Omental fat pad (tissue), 4 donors: ENCODE results near the gene HOXD13. TPM values are rescaled to one million over a fixed set of nuclear protein-coding genes. Genes with fewer than 3 reads are reported as not detected.

Experiments
- ATAC-seq: fragments of 150-250 bp; one replicate; pipeline ENCODE4 v1.9.1; 2016; ENCODE audit warnings: mild to moderate bottlenecking, moderate library complexity; ENCODE audit not compliant: low FRiP score
- DNase-seq: peaks from one replicate; pipeline ENCODE4 v3.0.0-alpha.2; 2019; ENCODE audit warnings: low spot score
- total RNA-seq, 4 donors: library from RNA; depleted of rRNA; stranded (reverse); fragments of >200 nt; gene quantifications; one replicate each; pipeline ENCODE4 v1.1.0, GENCODE V29; 2016
- TF ChIP-seq, protein P1 (sequence below), 3 donors: fragments of 450-650 bp; IDR thresholded peaks; one replicate each; pipeline ENCODE4 v1.5.1; 2016 to 2017; ENCODE audit warnings: antibody characterized with exemption in 3 of 3, mild to moderate bottlenecking in 3 of 3, moderate library complexity in 2 of 3

Gene HOXD13
- total RNA-seq, 4 donors from 2014 or later: not detected

DNA sequence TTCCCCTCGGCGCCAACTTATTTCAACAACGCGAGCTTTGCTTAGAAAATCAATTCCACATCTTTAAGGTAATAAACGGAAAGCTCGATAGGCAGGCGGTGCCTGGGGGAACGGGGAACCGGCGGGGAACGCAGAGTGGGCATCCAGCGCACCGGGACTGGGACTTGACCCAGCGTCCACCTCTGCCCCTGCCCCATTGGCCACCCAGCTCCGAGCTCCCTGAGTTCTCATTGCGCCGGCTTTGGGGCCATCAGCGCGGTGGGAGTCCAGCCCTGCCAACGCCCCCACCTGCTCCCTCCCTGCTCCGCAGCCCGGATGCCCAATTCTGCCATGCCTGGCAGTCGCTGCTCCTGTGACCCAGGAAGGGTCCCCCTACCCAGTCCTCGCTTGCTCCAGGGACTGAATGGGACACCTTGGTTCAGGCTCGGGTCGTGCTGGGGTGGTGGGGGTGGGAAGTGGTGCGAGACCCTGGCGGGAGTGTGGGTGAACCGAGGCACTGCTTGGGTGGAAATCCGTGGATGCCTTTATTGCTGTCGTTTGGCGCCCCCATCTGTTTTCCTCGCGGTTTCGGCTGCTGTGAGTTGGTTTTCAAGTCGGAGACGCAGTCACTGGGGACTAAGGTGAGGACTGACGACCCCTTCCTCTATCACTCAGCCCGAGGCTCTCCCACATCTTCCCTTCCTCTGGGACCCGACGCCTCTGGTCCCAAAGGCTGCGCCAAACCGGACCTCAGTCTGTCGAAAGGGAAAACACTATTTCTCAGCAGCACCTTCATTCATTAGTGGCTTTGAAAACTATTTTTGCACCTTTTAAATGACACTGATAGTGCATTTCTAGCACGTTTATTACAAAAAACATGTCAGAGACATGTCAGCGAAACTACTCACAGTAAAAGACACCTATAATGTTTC, 6.4 kb upstream of the HOXD13 start:
- ATAC-seq: no peak
- no peak for DNase-seq
- TF ChIP-seq, protein P1, sequence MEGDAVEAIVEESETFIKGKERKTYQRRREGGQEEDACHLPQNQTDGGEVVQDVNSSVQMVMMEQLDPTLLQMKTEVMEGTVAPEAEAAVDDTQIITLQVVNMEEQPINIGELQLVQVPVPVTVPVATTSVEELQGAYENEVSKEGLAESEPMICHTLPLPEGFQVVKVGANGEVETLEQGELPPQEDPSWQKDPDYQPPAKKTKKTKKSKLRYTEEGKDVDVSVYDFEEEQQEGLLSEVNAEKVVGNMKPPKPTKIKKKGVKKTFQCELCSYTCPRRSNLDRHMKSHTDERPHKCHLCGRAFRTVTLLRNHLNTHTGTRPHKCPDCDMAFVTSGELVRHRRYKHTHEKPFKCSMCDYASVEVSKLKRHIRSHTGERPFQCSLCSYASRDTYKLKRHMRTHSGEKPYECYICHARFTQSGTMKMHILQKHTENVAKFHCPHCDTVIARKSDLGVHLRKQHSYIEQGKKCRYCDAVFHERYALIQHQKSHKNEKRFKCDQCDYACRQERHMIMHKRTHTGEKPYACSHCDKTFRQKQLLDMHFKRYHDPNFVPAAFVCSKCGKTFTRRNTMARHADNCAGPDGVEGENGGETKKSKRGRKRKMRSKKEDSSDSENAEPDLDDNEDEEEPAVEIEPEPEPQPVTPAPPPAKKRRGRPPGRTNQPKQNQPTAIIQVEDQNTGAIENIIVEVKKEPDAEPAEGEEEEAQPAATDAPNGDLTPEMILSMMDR (IDR thresholded peaks at IDR 0.05): no peak

DNA sequence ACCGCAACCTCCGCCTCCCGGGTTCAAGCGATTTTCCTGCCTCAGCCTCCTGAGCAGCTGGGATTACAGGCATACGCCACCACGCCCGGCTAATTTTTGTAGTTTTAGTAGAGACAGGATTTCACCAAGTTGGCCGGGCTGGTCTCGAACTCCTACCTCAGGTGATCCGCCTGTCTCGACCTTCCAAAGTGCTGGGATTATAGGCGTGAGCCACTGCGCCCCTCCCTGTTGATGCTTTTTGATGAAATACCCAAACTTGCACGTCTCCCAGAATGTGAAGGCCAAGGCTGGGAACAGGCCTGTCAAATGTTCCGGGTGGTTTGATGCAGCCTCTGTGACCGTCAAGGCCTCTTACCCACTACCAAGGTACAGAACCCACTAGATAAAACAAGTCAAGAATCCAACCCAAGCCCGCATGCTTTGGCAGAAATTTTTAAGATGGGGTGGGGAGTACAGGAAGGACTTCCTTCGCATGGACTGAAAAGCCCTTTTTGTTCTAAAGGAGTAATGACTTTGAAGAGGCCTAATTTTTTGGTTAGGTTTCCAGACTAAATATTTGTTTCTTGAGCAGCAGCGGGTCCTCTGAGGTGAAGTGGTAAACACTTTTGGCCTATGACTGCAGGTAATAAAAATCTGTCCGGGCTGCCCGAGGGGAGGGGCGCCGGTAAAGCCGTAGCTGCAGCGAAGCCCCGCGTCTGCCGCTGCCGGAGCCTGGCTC, 5.0 kb upstream of the HOXD13 start:
- TF ChIP-seq, protein P1 (IDR thresholded peaks at IDR 0.05): no peak
- DNase-seq (no peak), ATAC-seq (no peak)

DNA sequence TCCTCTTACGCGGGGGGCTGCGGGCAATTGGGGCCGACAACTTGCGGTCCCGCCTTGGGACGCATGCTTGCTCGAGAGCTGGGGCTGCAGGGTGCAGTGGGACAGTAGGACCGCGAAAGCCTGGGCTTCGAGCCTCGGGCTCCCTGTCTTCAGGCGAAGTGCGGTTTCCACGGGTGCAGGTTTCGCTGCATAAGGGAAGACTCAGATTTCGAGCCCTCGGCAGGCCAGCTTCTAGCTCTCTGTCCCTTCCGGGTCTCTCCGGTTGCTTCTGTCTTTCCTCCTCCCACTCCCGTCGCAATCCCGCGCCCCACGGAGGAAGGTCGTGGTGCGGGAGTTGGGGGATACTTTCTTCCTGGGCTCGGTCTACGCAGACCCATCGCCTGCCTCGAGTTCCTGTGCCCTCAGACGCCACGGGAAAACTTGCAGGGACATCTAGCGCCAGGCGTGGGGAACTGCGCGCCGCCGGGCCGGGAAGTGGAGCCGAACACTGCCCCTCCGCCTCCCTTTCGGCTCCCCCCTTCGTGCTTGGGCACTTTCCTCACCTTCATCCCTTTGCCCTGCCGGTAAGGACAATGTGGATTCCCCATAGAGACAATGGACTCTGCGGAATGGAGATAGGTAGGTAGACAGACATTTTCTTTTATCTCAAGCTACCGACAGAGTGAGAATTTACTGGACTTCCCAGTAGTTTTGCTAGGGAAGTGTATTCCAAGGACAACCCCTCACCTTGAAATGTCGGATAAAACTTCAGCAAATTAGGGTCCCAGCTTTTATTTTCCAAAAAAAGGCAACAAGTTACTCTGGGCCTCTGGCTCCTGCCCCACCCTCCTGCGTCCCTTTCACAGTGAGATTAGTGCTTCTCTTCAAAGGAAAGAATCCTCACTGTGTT, 4.2 kb upstream of the HOXD13 start:
- TF ChIP-seq, protein P1 (IDR thresholded peaks at IDR 0.05): no peak
- DNase-seq (no peak), ATAC-seq (peak; percentile 55)

DNA sequence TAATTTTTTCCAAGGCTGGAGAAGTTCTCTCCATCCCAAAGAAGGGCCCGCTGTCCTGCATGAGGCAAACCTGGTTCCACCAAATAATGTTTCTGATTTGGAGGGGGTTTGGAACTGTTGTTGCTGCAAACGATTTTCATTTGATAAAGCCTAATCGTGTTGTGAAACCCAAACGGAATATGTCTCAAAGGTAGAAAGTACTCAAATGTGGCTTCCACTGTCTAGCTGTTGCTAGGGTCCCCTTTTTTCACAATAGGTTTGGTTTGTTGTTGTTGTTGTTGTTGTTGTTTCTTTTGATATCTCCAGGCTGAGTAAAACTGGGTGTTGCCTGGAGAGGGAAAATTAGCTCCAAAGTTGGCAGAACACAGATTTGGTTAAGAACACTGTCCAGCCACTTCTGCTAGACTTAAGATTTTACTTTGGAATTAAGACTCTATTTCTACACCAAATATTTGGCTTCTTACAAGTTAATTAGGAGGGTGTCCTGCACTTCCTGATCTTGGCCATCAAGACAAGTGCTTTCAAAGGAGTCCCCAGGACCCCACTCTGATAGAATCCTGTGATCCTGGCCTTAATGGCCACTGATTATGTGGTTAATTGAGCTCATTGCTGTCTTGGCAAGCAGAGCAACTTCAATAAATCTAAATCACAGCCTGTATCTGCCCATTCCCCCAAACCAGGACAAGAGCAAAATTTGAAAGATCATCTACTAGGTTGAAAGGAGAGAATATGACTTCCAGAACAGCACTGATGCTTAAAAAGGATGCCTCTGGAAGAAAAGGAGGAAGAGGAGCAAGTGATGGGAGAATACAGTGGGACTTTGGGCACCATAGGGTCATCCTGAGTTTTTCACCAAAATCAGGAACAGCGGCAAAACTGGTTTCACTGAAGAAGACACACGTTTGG, 3.3 kb upstream of the HOXD13 start:
- TF ChIP-seq, protein P1 (IDR thresholded peaks at IDR 0.05): no peak
- ATAC-seq (no peak), DNase-seq (no peak)

DNA sequence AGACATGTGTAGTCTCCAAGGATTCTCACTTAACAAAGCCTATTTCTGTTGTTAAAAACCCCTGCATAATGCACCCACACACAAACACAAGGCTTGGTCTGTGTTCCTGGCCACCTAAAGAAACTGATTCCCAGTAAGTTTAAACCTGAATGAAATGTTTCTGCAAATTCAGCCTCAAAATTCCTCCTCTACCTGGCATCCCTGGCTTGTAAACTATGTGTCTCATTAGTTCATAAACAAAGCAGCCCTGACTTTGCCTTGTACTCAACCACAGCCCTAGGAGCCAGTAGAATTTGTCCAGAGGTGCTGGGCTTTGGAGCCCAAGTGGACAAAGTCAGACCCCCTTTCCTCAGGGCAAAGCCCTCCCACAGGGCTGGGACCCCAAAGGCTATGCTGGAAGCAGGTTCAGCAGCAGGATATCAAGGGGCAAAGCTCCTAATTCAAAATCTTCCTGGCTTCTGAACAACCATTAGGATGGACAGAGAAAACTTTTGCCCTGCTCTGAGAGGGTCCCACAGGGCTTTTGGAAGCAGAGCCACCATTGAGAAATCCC, 2.6 kb upstream of the HOXD13 start:
- DNase-seq (no peak), ATAC-seq (no peak)
- TF ChIP-seq, protein P1 (IDR thresholded peaks at IDR 0.05): no peak
